GM12878 (cell line): Measurements from ENCODE around the gene SFT2D3. TPM values are rescaled to one million over a fixed set of nuclear protein-coding genes. Genes with fewer than 3 reads are reported as not detected.

Experiments
- polyA plus RNA-seq, 11 experiments: library from polyadenylated mRNA; depleted of rRNA in 4 of 11; unstranded in 6 of 11; stranded (reverse) in 5 of 11; fragments of >200 nt; fragmentation: Nextera tagmentation in 4 of 11; fragmentation: Illumina TruSeq in 1 of 11; extraction: Ambion mirVana in 4 of 11; extraction: Trizol in 1 of 11; gene quantifications; 1 replicate in 1 of 11; 2 replicates in 10 of 11; pipeline versions ENCODE4 v1.2.1 to v1.2.3, GENCODE V29; 2011 to 2016; ENCODE audit warnings: inconsistent platforms in 2 of 11, missing spikeins in 2 of 11, low read depth in 1 of 11
- total RNA-seq, 4 experiments: library from RNA; depleted of rRNA in 3 of 4; stranded (reverse); fragments of >200 nt in 3 of 4; fragmentation: Illumina TruSeq in 1 of 4; extraction: Trizol in 1 of 4; gene quantifications; 2 replicates each; pipeline versions ENCODE4 v1.2.1 to v1.2.3, GENCODE V29; 2013 to 2021
- TF ChIP-seq, protein P1 (sequence below): fragments of 450-650 bp; IDR thresholded peaks from 2 replicates; pipeline ENCODE4 v1.6.1; 2017; ENCODE audit warnings: mild to moderate bottlenecking
- TF ChIP-seq, protein P2 (sequence below): fragments of 450-650 bp; formaldehyde crosslinking; IDR thresholded peaks from 2 replicates; pipeline ENCODE4 v1.5.0; 2022; ENCODE audit warnings: mild to moderate bottlenecking, missing genetic modification characterization
- TF ChIP-seq, protein P3 (sequence below): IDR thresholded peaks from 2 replicates; pipeline ENCODE4 v1.6.1; 2012; ENCODE audit warnings: improper control_type of control experiment, low read depth, low read length; ENCODE audit not compliant: insufficient replicate concordance
- TF ChIP-seq, protein P4 (sequence below): IDR thresholded peaks from 2 replicates; pipeline ENCODE4 v1.6.1; 2012; ENCODE audit warnings: mild to moderate bottlenecking, low read depth, low read length

Gene SFT2D3
- total and polyA plus RNA-seq, 10 of the 15 experiments (the other 5 are each of a cell fraction or from before 2014, with no cell fraction given), result 4.2 to 8.4 (median 6.6) TPM; not detected in 4

DNA sequence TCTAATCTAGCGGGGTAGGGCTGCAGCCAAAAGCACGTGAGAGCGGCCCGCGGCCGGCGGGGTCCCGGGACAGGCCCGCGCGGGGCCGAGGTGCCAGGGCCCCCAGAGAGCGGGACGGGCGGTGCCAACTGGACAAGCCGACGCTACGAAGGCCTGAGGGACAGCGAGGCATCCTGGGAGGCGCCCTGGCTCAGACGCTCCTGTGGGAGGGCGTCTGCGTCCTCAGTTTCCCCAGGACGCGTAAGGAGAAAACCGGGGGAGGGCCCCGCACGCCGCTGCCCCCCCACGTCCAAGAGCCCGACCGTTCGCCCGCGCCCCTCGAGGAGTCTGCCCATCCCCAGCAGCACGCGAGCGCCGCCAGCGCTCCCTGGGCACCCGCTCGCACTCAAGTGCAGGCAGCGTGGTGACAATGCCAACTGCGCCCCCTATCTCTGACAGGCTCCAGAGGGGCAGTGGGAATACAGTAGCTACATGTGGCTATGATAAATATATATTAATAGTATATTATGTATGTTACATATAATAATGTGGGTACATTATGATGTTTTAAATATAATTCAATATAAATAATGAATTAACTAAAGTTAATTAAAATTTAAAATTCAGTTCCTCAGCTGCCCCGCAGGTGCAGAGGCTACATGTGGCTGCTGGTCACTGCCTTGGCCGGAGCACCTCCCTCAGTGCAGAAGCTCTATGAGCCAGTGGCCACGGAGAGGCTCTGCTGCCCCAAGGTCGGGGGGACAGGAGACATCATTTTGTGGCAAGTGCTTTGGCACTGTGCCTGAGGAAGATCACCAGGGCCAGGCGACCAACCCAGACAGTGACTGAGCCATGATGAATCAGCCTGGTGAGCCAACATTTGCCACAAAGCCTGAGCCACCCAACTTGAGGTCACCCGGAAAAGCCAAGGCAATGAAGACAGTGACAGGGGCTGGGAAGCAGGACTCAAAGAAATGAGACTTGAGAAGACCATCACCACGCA lies 5.5 kb upstream of the SFT2D3 start (continued):
- TF ChIP-seq, protein P1, sequence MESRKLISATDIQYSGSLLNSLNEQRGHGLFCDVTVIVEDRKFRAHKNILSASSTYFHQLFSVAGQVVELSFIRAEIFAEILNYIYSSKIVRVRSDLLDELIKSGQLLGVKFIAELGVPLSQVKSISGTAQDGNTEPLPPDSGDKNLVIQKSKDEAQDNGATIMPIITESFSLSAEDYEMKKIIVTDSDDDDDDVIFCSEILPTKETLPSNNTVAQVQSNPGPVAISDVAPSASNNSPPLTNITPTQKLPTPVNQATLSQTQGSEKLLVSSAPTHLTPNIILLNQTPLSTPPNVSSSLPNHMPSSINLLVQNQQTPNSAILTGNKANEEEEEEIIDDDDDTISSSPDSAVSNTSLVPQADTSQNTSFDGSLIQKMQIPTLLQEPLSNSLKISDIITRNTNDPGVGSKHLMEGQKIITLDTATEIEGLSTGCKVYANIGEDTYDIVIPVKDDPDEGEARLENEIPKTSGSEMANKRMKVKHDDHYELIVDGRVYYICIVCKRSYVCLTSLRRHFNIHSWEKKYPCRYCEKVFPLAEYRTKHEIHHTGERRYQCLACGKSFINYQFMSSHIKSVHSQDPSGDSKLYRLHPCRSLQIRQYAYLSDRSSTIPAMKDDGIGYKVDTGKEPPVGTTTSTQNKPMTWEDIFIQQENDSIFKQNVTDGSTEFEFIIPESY, result no peak
- TF ChIP-seq, protein P2, sequence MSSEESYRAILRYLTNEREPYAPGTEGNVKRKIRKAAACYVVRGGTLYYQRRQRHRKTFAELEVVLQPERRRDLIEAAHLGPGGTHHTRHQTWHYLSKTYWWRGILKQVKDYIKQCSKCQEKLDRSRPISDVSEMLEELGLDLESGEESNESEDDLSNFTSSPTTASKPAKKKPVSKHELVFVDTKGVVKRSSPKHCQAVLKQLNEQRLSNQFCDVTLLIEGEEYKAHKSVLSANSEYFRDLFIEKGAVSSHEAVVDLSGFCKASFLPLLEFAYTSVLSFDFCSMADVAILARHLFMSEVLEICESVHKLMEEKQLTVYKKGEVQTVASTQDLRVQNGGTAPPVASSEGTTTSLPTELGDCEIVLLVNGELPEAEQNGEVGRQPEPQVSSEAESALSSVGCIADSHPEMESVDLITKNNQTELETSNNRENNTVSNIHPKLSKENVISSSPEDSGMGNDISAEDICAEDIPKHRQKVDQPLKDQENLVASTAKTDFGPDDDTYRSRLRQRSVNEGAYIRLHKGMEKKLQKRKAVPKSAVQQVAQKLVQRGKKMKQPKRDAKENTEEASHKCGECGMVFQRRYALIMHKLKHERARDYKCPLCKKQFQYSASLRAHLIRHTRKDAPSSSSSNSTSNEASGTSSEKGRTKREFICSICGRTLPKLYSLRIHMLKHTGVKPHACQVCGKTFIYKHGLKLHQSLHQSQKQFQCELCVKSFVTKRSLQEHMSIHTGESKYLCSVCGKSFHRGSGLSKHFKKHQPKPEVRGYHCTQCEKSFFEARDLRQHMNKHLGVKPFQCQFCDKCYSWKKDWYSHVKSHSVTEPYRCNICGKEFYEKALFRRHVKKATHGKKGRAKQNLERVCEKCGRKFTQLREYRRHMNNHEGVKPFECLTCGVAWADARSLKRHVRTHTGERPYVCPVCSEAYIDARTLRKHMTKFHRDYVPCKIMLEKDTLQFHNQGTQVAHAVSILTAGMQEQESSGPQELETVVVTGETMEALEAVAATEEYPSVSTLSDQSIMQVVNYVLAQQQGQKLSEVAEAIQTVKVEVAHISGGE (CRISPR knock-in tag), result no peak
- TF ChIP-seq, protein P3, sequence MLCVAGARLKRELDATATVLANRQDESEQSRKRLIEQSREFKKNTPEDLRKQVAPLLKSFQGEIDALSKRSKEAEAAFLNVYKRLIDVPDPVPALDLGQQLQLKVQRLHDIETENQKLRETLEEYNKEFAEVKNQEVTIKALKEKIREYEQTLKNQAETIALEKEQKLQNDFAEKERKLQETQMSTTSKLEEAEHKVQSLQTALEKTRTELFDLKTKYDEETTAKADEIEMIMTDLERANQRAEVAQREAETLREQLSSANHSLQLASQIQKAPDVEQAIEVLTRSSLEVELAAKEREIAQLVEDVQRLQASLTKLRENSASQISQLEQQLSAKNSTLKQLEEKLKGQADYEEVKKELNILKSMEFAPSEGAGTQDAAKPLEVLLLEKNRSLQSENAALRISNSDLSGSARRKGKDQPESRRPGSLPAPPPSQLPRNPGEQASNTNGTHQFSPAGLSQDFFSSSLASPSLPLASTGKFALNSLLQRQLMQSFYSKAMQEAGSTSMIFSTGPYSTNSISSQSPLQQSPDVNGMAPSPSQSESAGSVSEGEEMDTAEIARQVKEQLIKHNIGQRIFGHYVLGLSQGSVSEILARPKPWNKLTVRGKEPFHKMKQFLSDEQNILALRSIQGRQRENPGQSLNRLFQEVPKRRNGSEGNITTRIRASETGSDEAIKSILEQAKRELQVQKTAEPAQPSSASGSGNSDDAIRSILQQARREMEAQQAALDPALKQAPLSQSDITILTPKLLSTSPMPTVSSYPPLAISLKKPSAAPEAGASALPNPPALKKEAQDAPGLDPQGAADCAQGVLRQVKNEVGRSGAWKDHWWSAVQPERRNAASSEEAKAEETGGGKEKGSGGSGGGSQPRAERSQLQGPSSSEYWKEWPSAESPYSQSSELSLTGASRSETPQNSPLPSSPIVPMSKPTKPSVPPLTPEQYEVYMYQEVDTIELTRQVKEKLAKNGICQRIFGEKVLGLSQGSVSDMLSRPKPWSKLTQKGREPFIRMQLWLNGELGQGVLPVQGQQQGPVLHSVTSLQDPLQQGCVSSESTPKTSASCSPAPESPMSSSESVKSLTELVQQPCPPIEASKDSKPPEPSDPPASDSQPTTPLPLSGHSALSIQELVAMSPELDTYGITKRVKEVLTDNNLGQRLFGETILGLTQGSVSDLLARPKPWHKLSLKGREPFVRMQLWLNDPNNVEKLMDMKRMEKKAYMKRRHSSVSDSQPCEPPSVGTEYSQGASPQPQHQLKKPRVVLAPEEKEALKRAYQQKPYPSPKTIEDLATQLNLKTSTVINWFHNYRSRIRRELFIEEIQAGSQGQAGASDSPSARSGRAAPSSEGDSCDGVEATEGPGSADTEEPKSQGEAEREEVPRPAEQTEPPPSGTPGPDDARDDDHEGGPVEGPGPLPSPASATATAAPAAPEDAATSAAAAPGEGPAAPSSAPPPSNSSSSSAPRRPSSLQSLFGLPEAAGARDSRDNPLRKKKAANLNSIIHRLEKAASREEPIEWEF, result no peak
- TF ChIP-seq, protein P4, sequence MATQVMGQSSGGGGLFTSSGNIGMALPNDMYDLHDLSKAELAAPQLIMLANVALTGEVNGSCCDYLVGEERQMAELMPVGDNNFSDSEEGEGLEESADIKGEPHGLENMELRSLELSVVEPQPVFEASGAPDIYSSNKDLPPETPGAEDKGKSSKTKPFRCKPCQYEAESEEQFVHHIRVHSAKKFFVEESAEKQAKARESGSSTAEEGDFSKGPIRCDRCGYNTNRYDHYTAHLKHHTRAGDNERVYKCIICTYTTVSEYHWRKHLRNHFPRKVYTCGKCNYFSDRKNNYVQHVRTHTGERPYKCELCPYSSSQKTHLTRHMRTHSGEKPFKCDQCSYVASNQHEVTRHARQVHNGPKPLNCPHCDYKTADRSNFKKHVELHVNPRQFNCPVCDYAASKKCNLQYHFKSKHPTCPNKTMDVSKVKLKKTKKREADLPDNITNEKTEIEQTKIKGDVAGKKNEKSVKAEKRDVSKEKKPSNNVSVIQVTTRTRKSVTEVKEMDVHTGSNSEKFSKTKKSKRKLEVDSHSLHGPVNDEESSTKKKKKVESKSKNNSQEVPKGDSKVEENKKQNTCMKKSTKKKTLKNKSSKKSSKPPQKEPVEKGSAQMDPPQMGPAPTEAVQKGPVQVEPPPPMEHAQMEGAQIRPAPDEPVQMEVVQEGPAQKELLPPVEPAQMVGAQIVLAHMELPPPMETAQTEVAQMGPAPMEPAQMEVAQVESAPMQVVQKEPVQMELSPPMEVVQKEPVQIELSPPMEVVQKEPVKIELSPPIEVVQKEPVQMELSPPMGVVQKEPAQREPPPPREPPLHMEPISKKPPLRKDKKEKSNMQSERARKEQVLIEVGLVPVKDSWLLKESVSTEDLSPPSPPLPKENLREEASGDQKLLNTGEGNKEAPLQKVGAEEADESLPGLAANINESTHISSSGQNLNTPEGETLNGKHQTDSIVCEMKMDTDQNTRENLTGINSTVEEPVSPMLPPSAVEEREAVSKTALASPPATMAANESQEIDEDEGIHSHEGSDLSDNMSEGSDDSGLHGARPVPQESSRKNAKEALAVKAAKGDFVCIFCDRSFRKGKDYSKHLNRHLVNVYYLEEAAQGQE, result no peak
